GM12878 (cell line): ENCODE measurements around the gene KIF11. TPM values are rescaled to one million over a fixed set of nuclear protein-coding genes. Genes with fewer than 3 reads are reported as not detected.

Experiments used
- ATAC-seq: fragments of 200-7000 bp; cut with Tn5 transposase; 3 replicates; pipeline ENCODE4 v1.9.1; 2020; ENCODE audit warnings: mild to moderate bottlenecking, moderate library complexity
- BruUV-seq: library from RNA; stranded (reverse); fragments of 400-500 nt; replicated peaks from 2 replicates; lab custom pipeline; 2021; lab: Mats Ljungman, UMichigan
- CTCF ChIA-PET: fragments of 300-600 bp; sonication (Branson Sonifier 250); formaldehyde crosslinking; extraction: SDS; loops from one replicate; lab custom pipeline; 2021; ENCODE audit warnings: inconsistent platforms; lab: Yijun Ruan, JAX
- POLR2A ChIA-PET: fragments of 350-600 bp; formaldehyde crosslinking; extraction: SDS; loops from one replicate; lab custom pipeline; 2021; ENCODE audit warnings: inconsistent platforms; lab: Charles Lee
- RAD21 ChIA-PET: fragments of 300-600 bp; sonication (Branson Sonifier 250); formaldehyde crosslinking; loops from one replicate; lab custom pipeline; 2023; ENCODE audit warnings: antibody characterized with exemption; ENCODE audit not compliant: unreplicated experiment; lab: Charles Lee
- SMC1A ChIA-PET: fragments of 300-600 bp; sonication (Branson Sonifier 250); formaldehyde crosslinking; loops from one replicate; lab custom pipeline; 2023; ENCODE audit not compliant: unreplicated experiment, uncharacterized antibody; lab: Charles Lee
- DNase-seq: peaks from one replicate; pipeline ENCODE4 v3.0.0-alpha.2; 2011; ENCODE audit warnings: low read depth, low spot score
- FAIRE-seq: peaks from 3 replicates; lab custom pipeline; 2011; peaks lifted over from hg19 to GRCh38; lab: Jason Lieb, UNC
- H2AFZ ChIP-seq: 2 replicates; pipeline ENCODE4 v1.6.0; 2011; ENCODE audit warnings: low read depth, low read length, control low read depth; ENCODE audit not compliant: control insufficient read depth
- H3K27ac ChIP-seq: 2 replicates; pipeline ENCODE4 v1.5.1; 2011; ENCODE audit warnings: control low read depth; ENCODE audit not compliant: control insufficient read depth, insufficient read depth
- H3K27me3 ChIP-seq, 2 experiments: replicated peaks in 1 of 2; 2 replicates each; pipeline versions ENCODE4 v1.6.0 to v1.6.1; 2011; ENCODE audit warnings: low read length in 1 of 2; ENCODE audit not compliant: control insufficient read depth in 2 of 2, insufficient read depth in 2 of 2
- H3K36me3 ChIP-seq, 2 experiments: 2 replicates each; pipeline ENCODE4 v1.5.1; 2011; ENCODE audit warnings: low read length in 1 of 2; ENCODE audit not compliant: control insufficient read depth in 2 of 2, insufficient read depth in 2 of 2
- H3K4me1 ChIP-seq: 2 replicates; pipeline ENCODE4 v1.6.1; 2011; ENCODE audit warnings: mild to moderate bottlenecking, low read length, moderate library complexity, mixed read lengths; ENCODE audit not compliant: control insufficient read depth, insufficient read depth
- H3K4me2 ChIP-seq: 2 replicates; pipeline ENCODE4 v1.6.0; 2011; ENCODE audit warnings: control low read depth; ENCODE audit not compliant: control insufficient read depth, insufficient read depth
- H3K4me3 ChIP-seq: fragments of 200-600 bp; sonication (generic); 2 replicates; pipeline ENCODE4 v1.5.1; 2016
- H3K79me2 ChIP-seq: 2 replicates; pipeline ENCODE4 v1.6.0; 2011; ENCODE audit warnings: low read length; ENCODE audit not compliant: control insufficient read depth, insufficient read depth
- H3K9ac ChIP-seq: 2 replicates; pipeline ENCODE4 v1.8.0; 2011; ENCODE audit warnings: low read length, control low read depth, mixed read lengths; ENCODE audit not compliant: control insufficient read depth, insufficient read depth
- H3K9me3 ChIP-seq: replicated peaks from 3 replicates; pipeline ENCODE4 v1.5.1; 2011; ENCODE audit warnings: mild to moderate bottlenecking, low read length; ENCODE audit not compliant: control insufficient read depth, insufficient read depth
- H4K20me1 ChIP-seq: 2 replicates; pipeline ENCODE4 v1.6.0; 2011; ENCODE audit not compliant: control insufficient read depth, insufficient read depth
- BACH1 ChIP-seq: fragments of 450-650 bp; IDR thresholded peaks from 2 replicates; pipeline ENCODE4 v1.6.1; 2017; ENCODE audit warnings: mild to moderate bottlenecking, borderline replicate concordance
- CBX3 ChIP-seq: fragments of 200-600 bp; sonication (generic); IDR thresholded peaks from 2 replicates; pipeline ENCODE4 v1.6.1; 2016; ENCODE audit warnings: low read depth, borderline replicate concordance
- CBX5 ChIP-seq: sonication (generic); IDR thresholded peaks from 2 replicates; pipeline ENCODE4 v1.6.1; 2016; ENCODE audit warnings: low read depth, moderate library complexity, mild to moderate bottlenecking, inconsistent platforms
- CHD1 ChIP-seq: IDR thresholded peaks from 2 replicates; pipeline ENCODE4 v1.6.1; 2012; ENCODE audit warnings: low read depth, low read length, improper control_type of control experiment
- ETV6 ChIP-seq, 2 experiments: fragments of 450-650 bp in 1 of 2; IDR thresholded peaks in 1 of 2; conservative IDR thresholded peaks in 1 of 2; 2 replicates each; pipeline ENCODE4 v1.6.1; 2014; ENCODE audit warnings: antibody characterized with exemption in 1 of 2, borderline replicate concordance in 1 of 2, low read depth in 1 of 2, mild to moderate bottlenecking in 1 of 2, moderate library complexity in 1 of 2
- MTA2 ChIP-seq: fragments of 450-650 bp; IDR thresholded peaks from 2 replicates; pipeline ENCODE4 v1.6.1; 2016; ENCODE audit warnings: low read depth, mild to moderate bottlenecking, moderate library complexity
- MYC ChIP-seq: IDR thresholded peaks from 2 replicates; pipeline ENCODE4 v1.6.1; 2011; ENCODE audit warnings: mild to moderate bottlenecking, low read length, moderate library complexity, inconsistent platforms; ENCODE audit not compliant: insufficient read depth, insufficient replicate concordance, insufficient read length, severe bottlenecking
- RAD21 ChIP-seq: IDR thresholded peaks from 2 replicates; pipeline ENCODE4 v1.6.1; 2011; ENCODE audit warnings: mild to moderate bottlenecking, low read depth, low read length, moderate library complexity; ENCODE audit not compliant: insufficient read depth
- RELA ChIP-seq: fragments of 450-650 bp; IDR thresholded peaks from 2 replicates; pipeline ENCODE4 v1.8.0; 2014; ENCODE audit warnings: borderline replicate concordance; ENCODE audit not compliant: partially characterized antibody
- RFX5 ChIP-seq: IDR thresholded peaks from 2 replicates; pipeline ENCODE4 v1.6.1; 2011; ENCODE audit warnings: low read depth, low read length, improper control_type of control experiment
- SIN3A ChIP-seq: IDR thresholded peaks from 2 replicates; pipeline ENCODE4 v1.6.1; 2012; ENCODE audit warnings: low read depth, low read length, improper control_type of control experiment
- SMAD1 ChIP-seq: fragments of 450-650 bp; IDR thresholded peaks from 2 replicates; pipeline ENCODE4 v1.6.1; 2018; ENCODE audit warnings: mild to moderate bottlenecking, low read depth; ENCODE audit not compliant: partially characterized antibody
- SREBF2 ChIP-seq: IDR thresholded peaks from 2 replicates; pipeline ENCODE4 v1.6.1; 2012; ENCODE audit warnings: mild to moderate bottlenecking, low read length
- TARDBP ChIP-seq: IDR thresholded peaks from 2 replicates; pipeline ENCODE4 v1.6.1; 2016; ENCODE audit warnings: borderline replicate concordance
- YBX1 ChIP-seq: fragments of 450-650 bp; IDR thresholded peaks from 2 replicates; pipeline ENCODE4 v1.6.1; 2016; ENCODE audit warnings: antibody characterized with exemption
- ZBED1 ChIP-seq: IDR thresholded peaks from 2 replicates; pipeline ENCODE4 v1.6.1; 2016; ENCODE audit warnings: borderline replicate concordance
- ZNF207 ChIP-seq: fragments of 450-650 bp; IDR thresholded peaks from 2 replicates; pipeline ENCODE4 v1.6.1; 2014; ENCODE audit warnings: antibody characterized with exemption, mild to moderate bottlenecking, borderline replicate concordance
- WGBS: methylation state at CpG from one replicate; pipeline ENCODE4 v1.1.6; 2016; ENCODE audit warnings: low lambda C conversion rate; ENCODE audit not compliant: insufficient replicate concordance, insufficient coverage; ENCODE audit errors: missing lambda C conversion rate; 5-methylcytosine and 5-hydroxymethylcytosine counted together
- in situ Hi-C: fragments of 300-500 bp; cut with MboI; formaldehyde crosslinking; loops from 9 replicates; pipeline ENCODE4 v1.14.3; 2018; ENCODE audit warnings: mixed read lengths
- intact Hi-C: fragments of 100-400 bp; cut with micrococcal nuclease; formaldehyde crosslinking; loops from one replicate; pipeline ENCODE4 v1.14.2; 2022; ENCODE audit not compliant: unreplicated experiment
- polyA plus RNA-seq, 11 experiments: library from polyadenylated mRNA; depleted of rRNA in 4 of 11; unstranded in 6 of 11; stranded (reverse) in 5 of 11; fragments of >200 nt; fragmentation: Nextera tagmentation in 4 of 11; fragmentation: Illumina TruSeq in 1 of 11; extraction: Ambion mirVana in 4 of 11; extraction: Trizol in 1 of 11; gene quantifications; 1 replicate in 1 of 11; 2 replicates in 10 of 11; pipeline versions ENCODE4 v1.2.1 to v1.2.3, GENCODE V29; 2011 to 2016; ENCODE audit warnings: inconsistent platforms in 2 of 11, missing spikeins in 2 of 11, low read depth in 1 of 11
- total RNA-seq, 4 experiments: library from RNA; depleted of rRNA in 3 of 4; stranded (reverse); fragments of >200 nt in 3 of 4; fragmentation: Illumina TruSeq in 1 of 4; extraction: Trizol in 1 of 4; gene quantifications; 2 replicates each; pipeline versions ENCODE4 v1.2.1 to v1.2.3, GENCODE V29; 2013 to 2021

The KIF11 gene
- total and polyA plus RNA-seq, 10 of the 15 experiments (the other 5 are each of a cell fraction or from before 2014, with no cell fraction given) = 14.1 to 79.8 (median 41.9) TPM

- Histone ChIP-seq H3K79me2 (no peaks in the 10 kb centered on the region), H3K27ac (no peak overlapping the region), H3K4me2 (no peak overlapping the region), H3K9me3 (no peaks in the 10 kb centered on the region), H3K4me1 (no peaks in the 10 kb centered on the region), H3K4me3 (no peak overlapping the region), H3K27me3 (no peaks in the 10 kb centered on the region), H4K20me1 (no peaks in the 10 kb centered on the region), H3K9ac (no peak overlapping the region), H2AFZ (no peak overlapping the region), H3K36me3 (peaks cover 2 to 19% of the 10 kb centered on the region in 2 experiments)
- intact Hi-C loops (loop anchor here (10.0 kb wide), 1 partner anchor 125 kb away; no protein-coding TSS in a partner anchor), in situ Hi-C loops (no loop called here)
- FAIRE-seq = no peak
- ChIA-PET RAD21 (no interaction called here), POLR2A (no interaction called here), CTCF (no interaction called here), SMC1A (no interaction called here)
- no peak for ATAC-seq
- no peak for DNase-seq
- no TSS peak for BruUV-seq
- TF ChIP-seq ETV6 (conservative IDR thresholded peaks at IDR 0.05 in 1 of 2, IDR thresholded peaks at IDR 0.05 in 1 of 2; ENCODE audit: borderline replicate concordance in 1 of 2, low read depth in 1 of 2) (no peak), ZBED1 (no peak), BACH1 (no peak), MTA2 (no peak), SIN3A (no peak), TARDBP (no peak), SMAD1 (no peak), RAD21 (no peak), RFX5 (no peak), ZNF207 (no peak), SREBF2 (no peak), MYC (no peak), CBX5 (no peak), CBX3 (no peak), CHD1 (no peak), YBX1 (no peak), RELA (no peak)
- WGBS = 93% methylated on average over 3 of the region's 3 CpGs
These were observed 47.2 kb downstream of the KIF11 start for GRCh38 chr10:92640107-92640506.
